HG03066 (cell line): ENCODE data around the gene VASN.
A peak's percentile ranks its signal among the peaks of the same experiment; 100 is the strongest.
"Not testable (repeated sequence)": the region's sequence is repeated elsewhere in the genome, so short reads cannot be mapped to it uniquely, and the experiment has no call there.

Experiments
- ATAC-seq: cut with Tn5 transposase; IDR thresholded peaks from one replicate; pipeline ENCODE4 v1.9.1; 2021; ENCODE audit warnings: low read depth; ENCODE audit not compliant: unreplicated experiment

Gene VASN

GRCh38 chr16:4371357-4372000 is at the start of gene VASN:
VASN (plus strand) TSS chr16:4371848; CDS start chr16:4380878, 9,030 bp downstream.
- ATAC-seq: no peak

GRCh38 chr16:4322121-4323052 is 49.3 kb upstream of the VASN start:
- ATAC-seq: no peak

- no peak for ATAC-seq
Measured at GRCh38 chr16:4323071-4323844, 48.4 kb upstream of the VASN start.

GRCh38 chr16:4323845-4324488 is 47.7 kb upstream of the VASN start:
- ATAC-seq: no peak

GRCh38 chr16:4324492-4325252 is 47.0 kb upstream of the VASN start:
- ATAC-seq: no peak

- ATAC-seq: no peak
Measured at GRCh38 chr16:4325253-4325758, 46.3 kb upstream of the VASN start.

- ATAC-seq: no peak
Measured at GRCh38 chr16:4327386-4328045, 44.1 kb upstream of the VASN start.

- peak; percentile 68 for ATAC-seq
Measured at GRCh38 chr16:4328046-4328781, 43.4 kb upstream of the VASN start.

GRCh38 chr16:4328782-4329775 is 42.6 kb upstream of the VASN start:
- ATAC-seq: no peak

- no peak for ATAC-seq
Measured at GRCh38 chr16:4330277-4330874, 41.3 kb upstream of the VASN start.

- ATAC-seq: no peak
Measured at GRCh38 chr16:4332083-4332482, 39.6 kb upstream of the VASN start.

GRCh38 chr16:4332623-4333307 is 38.9 kb upstream of the VASN start:
- ATAC-seq: no peak

- no peak for ATAC-seq
Measured at GRCh38 chr16:4333308-4333638, 38.4 kb upstream of the VASN start.

GRCh38 chr16:4333714-4334113 is 37.9 kb upstream of the VASN start:
- ATAC-seq: not testable (repeated sequence)

- ATAC-seq: no peak
Measured at GRCh38 chr16:4334724-4335495, 36.7 kb upstream of the VASN start.
